Measurements from ENCODE around the gene PHOX2A. TPM values are rescaled to one million over a fixed set of nuclear protein-coding genes. Genes with fewer than 3 reads are reported as not detected.

The PHOX2A gene
- total RNA-seq, 2 experiments from 2014 or later = not detected

- peaks cover 15% of the 10 kb centered on the region for H3K36me3 Mint-ChIP-seq
- no peaks in the 10 kb centered on the region for H3K9me3 Mint-ChIP-seq
- H3K4me1 Mint-ChIP-seq = peaks cover 1% of the 10 kb centered on the region
- H3K4me3 Mint-ChIP-seq = no peak overlapping the region
- H3K27ac Mint-ChIP-seq = no peak overlapping the region
- no peak for DNase-seq
- H3K27me3 Mint-ChIP-seq = no peaks in the 10 kb centered on the region
Observed at GRCh38 chr11:72232260-72233055, 11.5 kb downstream of the PHOX2A start.

DNA sequence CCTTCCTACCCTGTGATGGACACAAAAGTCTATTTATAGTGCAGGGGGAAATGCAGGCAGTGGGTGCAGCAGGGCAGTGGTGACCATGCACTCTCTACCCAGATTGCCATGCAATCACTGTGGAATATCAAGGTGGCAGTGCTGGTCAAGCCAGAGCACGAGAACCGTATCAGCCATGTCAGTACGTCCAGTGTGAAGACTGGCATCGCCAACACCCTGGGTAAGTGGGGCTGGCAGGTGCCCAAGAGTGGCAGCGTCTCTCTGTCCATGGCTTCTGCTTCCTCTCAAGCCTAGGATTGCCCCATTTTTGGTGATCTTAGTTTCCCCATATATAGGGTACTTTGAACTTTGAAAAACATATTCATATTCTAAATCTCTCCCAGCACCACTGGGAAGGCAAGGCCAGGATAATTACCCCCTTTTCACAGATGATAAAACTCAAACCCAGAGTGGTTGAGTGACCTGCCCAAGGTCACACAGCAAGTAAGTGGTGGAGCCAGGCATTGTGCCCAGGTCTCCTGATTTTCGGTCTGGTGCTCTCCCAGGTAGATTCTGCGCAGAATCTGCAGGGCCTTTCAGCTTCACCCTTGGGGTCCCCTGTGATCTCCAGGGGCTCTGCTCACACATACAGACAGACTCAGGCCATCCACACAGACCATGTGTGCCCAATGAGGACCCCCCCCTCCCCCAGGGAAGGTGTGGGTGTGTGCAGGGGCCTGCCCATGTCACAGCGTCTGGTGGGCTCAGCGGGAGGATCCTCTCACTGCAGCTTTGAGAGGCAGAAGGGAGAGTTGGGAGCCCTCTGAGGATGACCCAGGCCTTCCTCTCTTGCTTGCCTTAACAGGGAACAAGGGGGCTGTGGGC lies 12.3 kb downstream of the PHOX2A start:
- H3K27ac Mint-ChIP-seq = no peak overlapping the region
- H3K4me1 Mint-ChIP-seq = peaks cover 1% of the 10 kb centered on the region
- no peaks in the 10 kb centered on the region for H3K9me3 Mint-ChIP-seq
- no peak overlapping the region for H3K4me3 Mint-ChIP-seq
- DNase-seq = no peak
- no peaks in the 10 kb centered on the region for H3K27me3 Mint-ChIP-seq
- peaks cover 15% of the 10 kb centered on the region for H3K36me3 Mint-ChIP-seq

DNA sequence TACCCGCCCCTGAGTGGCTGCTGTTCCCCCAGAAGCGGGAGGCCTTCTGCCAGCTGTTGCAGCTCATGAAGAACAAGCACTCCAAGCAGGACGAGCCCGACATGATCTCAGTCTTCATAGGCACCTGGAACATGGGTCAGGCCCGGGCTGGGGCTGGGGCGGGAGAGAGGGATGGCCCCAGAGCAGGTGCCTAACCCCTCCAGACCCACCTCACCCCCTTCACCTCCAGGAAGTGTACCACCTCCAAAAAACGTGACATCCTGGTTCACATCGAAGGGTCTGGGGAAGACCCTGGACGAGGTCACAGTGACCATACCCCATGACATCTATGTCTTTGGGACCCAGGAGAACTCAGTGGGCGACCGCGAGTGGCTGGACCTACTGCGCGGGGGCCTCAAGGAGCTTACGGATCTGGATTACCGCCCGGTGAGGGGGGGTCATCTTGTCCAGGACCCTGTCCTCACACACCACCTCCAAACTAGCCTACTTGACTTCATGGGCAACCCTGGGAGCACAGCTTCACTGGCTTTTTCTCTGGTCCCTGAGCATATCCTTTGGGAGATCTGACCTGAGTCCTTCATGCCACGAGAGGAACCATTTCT lies 13.1 kb downstream of the PHOX2A start:
- H3K4me3 Mint-ChIP-seq = no peak overlapping the region
- no peaks in the 10 kb centered on the region for H3K9me3 Mint-ChIP-seq
- peaks cover 15% of the 10 kb centered on the region for H3K36me3 Mint-ChIP-seq
- H3K27me3 Mint-ChIP-seq = no peaks in the 10 kb centered on the region
- no peak for DNase-seq
- H3K27ac Mint-ChIP-seq = no peak overlapping the region
- H3K4me1 Mint-ChIP-seq = peaks cover 2% of the 10 kb centered on the region

DNA sequence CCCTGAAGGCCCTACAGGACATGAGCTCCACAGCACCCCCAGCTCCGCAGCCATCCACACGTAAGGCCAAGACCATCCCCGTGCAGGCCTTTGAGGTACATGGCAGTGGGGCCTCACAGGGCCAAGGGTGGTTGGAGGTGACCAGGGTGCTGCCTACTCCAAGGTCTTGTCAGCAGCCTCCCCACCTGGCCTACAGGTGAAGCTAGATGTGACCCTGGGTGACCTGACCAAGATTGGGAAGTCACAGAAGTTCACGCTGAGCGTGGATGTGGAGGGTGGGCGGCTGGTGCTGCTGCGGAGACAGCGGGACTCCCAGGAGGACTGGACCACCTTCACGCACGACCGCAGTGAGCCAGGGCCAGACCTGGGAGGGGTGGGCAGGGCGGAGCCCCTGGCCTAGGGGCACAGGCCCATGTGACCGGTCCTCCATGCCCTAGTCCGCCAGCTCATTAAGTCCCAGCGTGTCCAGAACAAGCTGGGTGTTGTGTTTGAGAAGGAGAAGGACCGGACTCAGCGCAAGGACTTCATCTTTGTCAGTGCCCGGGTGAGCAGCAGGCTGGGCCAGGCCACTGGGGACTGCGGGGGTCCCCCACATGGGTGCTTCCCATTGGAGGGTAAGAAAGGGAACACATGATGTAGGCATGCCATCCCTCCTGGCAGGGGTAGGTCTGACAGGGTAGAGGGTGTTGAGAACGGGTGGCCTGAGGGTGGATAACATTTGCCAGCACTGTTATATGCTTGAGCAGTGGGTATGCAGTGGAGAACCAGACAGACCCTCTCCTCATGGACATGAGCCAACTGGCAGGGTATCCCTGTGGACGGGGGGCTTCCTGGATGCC lies 13.8 kb downstream of the PHOX2A start:
- Mint-ChIP-seq H3K36me3 (peaks cover 15% of the 10 kb centered on the region), H3K27ac (no peak overlapping the region), H3K4me3 (no peak overlapping the region), H3K4me1 (peaks cover 9% of the 10 kb centered on the region), H3K27me3 (no peaks in the 10 kb centered on the region), H3K9me3 (no peaks in the 10 kb centered on the region)
- no peak for DNase-seq

DNA sequence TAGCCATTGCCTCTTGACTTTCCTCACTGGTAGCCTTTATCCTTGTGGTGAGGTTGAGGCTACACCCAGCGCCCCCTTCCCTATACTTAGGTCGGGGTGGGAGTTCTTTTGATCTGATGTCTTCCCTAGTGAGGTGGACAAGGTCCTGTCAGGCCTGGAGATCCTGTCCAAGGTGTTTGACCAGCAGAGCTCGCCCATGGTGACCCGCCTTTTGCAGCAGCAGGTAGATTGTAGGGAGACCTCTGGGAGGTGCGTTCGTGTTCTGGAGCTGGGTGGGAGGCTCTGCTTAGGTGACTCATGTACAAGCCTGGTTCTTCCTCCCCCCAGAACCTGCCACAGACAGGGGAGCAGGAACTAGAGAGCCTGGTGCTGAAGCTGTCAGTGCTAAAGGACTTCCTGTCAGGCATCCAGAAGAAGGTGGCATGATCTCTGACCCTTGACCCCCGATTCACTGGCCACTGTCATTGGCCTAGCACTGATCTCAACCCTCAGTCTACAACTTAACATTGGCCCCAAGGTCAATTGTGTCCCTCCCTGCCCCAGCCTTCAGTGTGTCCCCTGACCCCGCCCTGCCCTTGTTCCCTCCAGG lies 14.5 kb downstream of the PHOX2A start:
- H3K27me3 Mint-ChIP-seq = no peaks in the 10 kb centered on the region
- no peak overlapping the region for H3K4me3 Mint-ChIP-seq
- H3K27ac Mint-ChIP-seq = no peak overlapping the region
- H3K9me3 Mint-ChIP-seq = no peaks in the 10 kb centered on the region
- H3K4me1 Mint-ChIP-seq = peaks cover 9% of the 10 kb centered on the region
- H3K36me3 Mint-ChIP-seq = peaks cover 15% of the 10 kb centered on the region
- no peak for DNase-seq

GRCh38 chr11:72228844-72229231 lies 15.1 kb downstream of the PHOX2A start:
- Mint-ChIP-seq H3K9me3 (no peaks in the 10 kb centered on the region), H3K4me1 (peaks cover 9% of the 10 kb centered on the region), H3K27me3 (no peaks in the 10 kb centered on the region), H3K4me3 (no peak overlapping the region), H3K36me3 (peaks cover 15% of the 10 kb centered on the region), H3K27ac (no peak overlapping the region)
- DNase-seq = no peak

DNA sequence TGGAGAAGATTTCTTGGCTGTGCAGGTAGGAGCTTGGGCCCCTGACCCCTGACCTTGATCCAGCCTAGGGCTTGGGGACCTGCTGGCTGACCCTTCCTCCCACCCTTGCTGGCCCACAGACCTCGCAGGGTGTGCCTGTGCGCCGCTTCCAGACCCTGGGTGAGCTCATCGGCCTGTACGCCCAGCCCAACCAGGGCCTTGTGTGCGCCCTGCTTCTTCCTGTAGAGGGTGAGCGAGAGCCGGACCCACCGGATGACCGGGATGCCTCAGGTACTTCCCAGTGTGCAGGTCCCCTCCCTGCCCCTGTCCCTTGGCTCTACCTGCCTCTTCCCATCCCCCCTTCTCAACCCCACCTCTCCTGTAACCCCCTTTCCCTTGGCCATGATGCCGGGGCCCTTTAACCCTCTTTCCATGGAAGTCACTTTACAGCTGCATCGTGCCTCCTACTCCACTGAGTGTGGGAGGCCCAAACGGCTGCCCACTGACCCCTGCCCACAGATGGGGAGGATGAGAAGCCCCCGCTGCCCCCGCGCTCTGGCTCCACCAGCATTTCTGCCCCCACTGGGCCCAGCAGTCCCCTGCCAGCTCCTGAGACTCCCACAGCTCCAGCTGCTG lies 15.6 kb downstream of the PHOX2A start:
- H3K4me1 Mint-ChIP-seq = peaks cover 9% of the 10 kb centered on the region
- no peak for DNase-seq
- H3K27me3 Mint-ChIP-seq = no peaks in the 10 kb centered on the region
- H3K27ac Mint-ChIP-seq = no peak overlapping the region
- H3K9me3 Mint-ChIP-seq = no peaks in the 10 kb centered on the region
- H3K4me3 Mint-ChIP-seq = no peak overlapping the region
- peaks cover 15% of the 10 kb centered on the region for H3K36me3 Mint-ChIP-seq

DNA sequence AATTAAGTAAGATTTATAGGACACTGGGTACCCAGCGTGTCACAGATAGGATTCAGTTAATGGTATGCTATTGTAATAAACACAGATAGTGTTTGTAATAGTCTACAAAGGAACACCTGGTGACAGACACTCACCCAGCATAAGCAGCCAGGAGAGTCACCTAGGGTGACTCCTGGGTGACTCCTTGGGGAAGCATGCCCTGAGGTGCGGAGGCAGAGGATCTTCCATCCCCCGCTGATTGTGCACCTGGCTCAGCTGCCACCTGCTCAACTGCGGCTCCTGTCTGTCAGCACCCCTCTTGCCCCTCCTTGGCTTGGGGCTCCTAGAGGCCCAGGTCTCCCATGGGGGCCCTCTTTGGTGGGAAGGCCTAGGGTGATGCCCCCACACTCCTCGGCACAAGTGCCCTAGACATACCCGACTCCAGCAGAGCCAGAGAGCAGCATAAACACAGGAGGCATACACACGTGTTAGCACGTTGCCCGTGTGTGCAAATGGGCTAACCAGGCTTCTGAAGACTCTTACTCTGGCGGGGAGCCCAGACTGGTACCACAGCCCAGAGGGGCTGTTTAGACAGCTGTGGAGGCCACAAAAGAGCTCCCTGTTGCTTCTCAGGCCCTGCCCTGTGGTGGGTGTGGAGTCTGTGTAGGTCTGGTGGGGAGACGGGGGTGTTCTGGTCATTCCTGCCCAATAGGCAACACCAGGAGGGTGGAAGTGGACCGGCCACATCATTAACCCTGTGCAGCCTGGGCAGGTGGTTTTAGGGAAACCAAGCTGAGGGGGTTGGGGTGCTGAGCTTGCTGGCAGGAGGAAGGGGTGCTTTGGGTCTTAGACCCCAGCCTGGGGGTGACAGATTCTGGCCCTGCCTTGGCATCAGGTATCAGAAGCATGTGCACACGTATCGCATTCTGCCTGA lies 16.4 kb downstream of the PHOX2A start:
- H3K4me3 Mint-ChIP-seq = no peak overlapping the region
- H3K4me1 Mint-ChIP-seq = peaks cover 13% of the 10 kb centered on the region
- H3K27me3 Mint-ChIP-seq = no peaks in the 10 kb centered on the region
- no peak for DNase-seq
- no peak overlapping the region for H3K27ac Mint-ChIP-seq
- H3K36me3 Mint-ChIP-seq = peaks cover 15% of the 10 kb centered on the region
- no peaks in the 10 kb centered on the region for H3K9me3 Mint-ChIP-seq

DNA sequence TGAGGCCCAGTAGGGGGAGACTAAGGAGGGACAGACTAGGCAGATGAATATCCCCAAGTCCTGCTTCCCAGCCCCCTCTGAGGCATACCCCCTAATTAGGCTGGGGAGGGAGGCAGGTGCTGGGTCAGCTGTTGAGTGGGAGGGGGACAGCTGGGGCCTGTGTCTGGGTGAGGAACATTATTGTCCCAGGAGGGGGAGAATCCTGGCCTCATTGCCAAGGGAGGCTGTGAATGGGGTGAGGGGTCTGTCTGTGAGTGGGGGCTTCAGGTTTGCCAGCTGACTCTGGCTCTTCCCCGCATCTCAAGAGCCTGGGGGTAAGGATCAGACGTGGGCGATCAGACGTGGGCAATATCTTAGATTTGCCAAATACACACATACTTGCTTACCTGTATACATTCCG lies 17.3 kb downstream of the PHOX2A start:
- H3K27me3 Mint-ChIP-seq = no peaks in the 10 kb centered on the region
- no peak for DNase-seq
- no peaks in the 10 kb centered on the region for H3K9me3 Mint-ChIP-seq
- no peak overlapping the region for H3K4me3 Mint-ChIP-seq
- peaks cover 12% of the 10 kb centered on the region for H3K36me3 Mint-ChIP-seq
- no peak overlapping the region for H3K27ac Mint-ChIP-seq
- H3K4me1 Mint-ChIP-seq = peaks cover 18% of the 10 kb centered on the region

DNA sequence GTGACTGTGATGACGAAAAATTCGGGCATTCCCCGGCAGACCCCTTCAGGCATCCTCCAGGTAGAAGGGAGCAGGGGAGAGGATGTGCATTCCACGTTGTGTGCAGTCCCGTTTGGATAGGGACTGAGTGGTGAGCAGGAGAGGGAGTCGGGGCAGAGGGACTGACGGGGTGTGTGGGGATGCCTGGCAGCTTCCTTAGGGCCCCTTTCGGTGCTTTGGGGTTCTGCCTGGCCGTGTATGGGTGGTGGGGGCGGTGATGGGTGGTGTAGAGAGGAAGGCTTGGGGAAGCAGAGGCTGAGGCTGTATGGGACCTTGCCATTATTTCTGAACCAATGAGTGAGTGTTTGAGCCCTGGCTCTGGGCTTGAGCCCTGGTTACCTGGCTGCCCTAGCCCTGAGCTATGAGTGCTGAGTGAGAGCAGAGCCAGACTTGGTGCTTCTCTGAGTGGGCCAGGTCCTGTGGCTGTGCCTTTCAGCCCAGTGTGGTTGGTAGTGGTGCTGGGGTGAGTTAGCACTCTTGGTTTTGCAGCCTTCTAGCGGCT lies 18.5 kb downstream of the PHOX2A start:
- Mint-ChIP-seq H3K27ac (peak overlapping the region; percentile 90), H3K27me3 (no peaks in the 10 kb centered on the region), H3K4me3 (peak overlapping the region; percentile 92), H3K36me3 (peaks cover 9% of the 10 kb centered on the region), H3K4me1 (peaks cover 24% of the 10 kb centered on the region), H3K9me3 (no peaks in the 10 kb centered on the region)
- DNase-seq = peak; percentile 40

GRCh38 chr11:72224564-72225410 lies 19.2 kb downstream of the PHOX2A start, which contains the start of gene INPPL1:
Gene INPPL1, plus strand, starts transcription at chr11:72224767. Its CDS starts 218 bp downstream, at chr11:72224985.
- peak within 1 kb of the TSS; percentile 93 for H3K27ac Mint-ChIP-seq
- peaks cover 8% of the 10 kb centered on the region for H3K36me3 Mint-ChIP-seq
- peaks cover 24% of the 10 kb centered on the region for H3K4me1 Mint-ChIP-seq
- peak within 1 kb of the TSS; percentile 95 for H3K4me3 Mint-ChIP-seq
- peak; percentile 53 for DNase-seq
- H3K27me3 Mint-ChIP-seq = no peaks in the 10 kb centered on the region
- no peaks in the 10 kb centered on the region for H3K9me3 Mint-ChIP-seq
